A673 (cell line): ENCODE results near the gene SETD1A. TPM values are rescaled to one million over a fixed set of nuclear protein-coding genes. Genes with fewer than 3 reads are reported as not detected.
A peak's percentile ranks its signal among the peaks of the same experiment; 100 is the strongest.

ENCODE experiments used
- BruUV-seq: library from RNA; stranded (reverse); fragments of 400-500 nt; replicated peaks from 2 replicates; lab custom pipeline; 2021; lab: Mats Ljungman, UMichigan
- CTCF ChIA-PET: fragments of 300-600 bp; sonication (Branson Sonifier 250); formaldehyde crosslinking; loops from one replicate; lab custom pipeline; 2022; ENCODE audit warnings: antibody characterized with exemption; lab: Charles Lee
- POLR2A ChIA-PET: fragments of 300-600 bp; sonication (Branson Sonifier 250); formaldehyde crosslinking; loops from one replicate; lab custom pipeline; 2022; ENCODE audit warnings: antibody characterized with exemption; ENCODE audit not compliant: low non-redundant PET; lab: Charles Lee
- DNase-seq: peaks from one replicate; pipeline ENCODE4 v3.0.0-alpha.2; 2015; ENCODE audit warnings: low spot score
- H3K27ac ChIP-seq: fragments of 200-600 bp; sonication (generic); 2 replicates; pipeline ENCODE4 v1.5.1; 2016; ENCODE audit warnings: mixed run types, low read depth, mild to moderate bottlenecking, mixed read lengths, antibody characterized with exemption, low read length; ENCODE audit not compliant: poor library complexity, severe bottlenecking
- H3K27me3 ChIP-seq: fragments of 200-600 bp; sonication (generic); replicated peaks from 2 replicates; pipeline ENCODE4 v1.6.1; 2017; ENCODE audit warnings: mixed run types, low read depth, mild to moderate bottlenecking, mixed read lengths, antibody characterized with exemption, low read length; ENCODE audit not compliant: insufficient read depth, poor library complexity
- H3K36me3 ChIP-seq: fragments of 200-600 bp; sonication (generic); 2 replicates; pipeline ENCODE4 v1.6.1; 2016; ENCODE audit warnings: mixed run types, mild to moderate bottlenecking, mixed read lengths, antibody characterized with exemption, low read length; ENCODE audit not compliant: insufficient read depth, poor library complexity, severe bottlenecking
- H3K4me1 ChIP-seq: fragments of 200-600 bp; sonication (generic); 2 replicates; pipeline ENCODE4 v1.6.1; 2017; ENCODE audit warnings: mixed run types, mild to moderate bottlenecking, mixed read lengths, antibody characterized with exemption, low read length; ENCODE audit not compliant: insufficient read depth, poor library complexity, severe bottlenecking
- H3K4me3 ChIP-seq: fragments of 200-600 bp; sonication (generic); 2 replicates; pipeline ENCODE4 v1.5.1; 2016; ENCODE audit warnings: low read depth, mixed run types, mild to moderate bottlenecking, mixed read lengths, low read length; ENCODE audit not compliant: poor library complexity, severe bottlenecking
- H3K9me3 ChIP-seq: fragments of 200-600 bp; sonication (generic); 2 replicates; pipeline ENCODE4 v1.6.1; 2016; ENCODE audit warnings: mixed run types, low read depth, mild to moderate bottlenecking, mixed read lengths, antibody characterized with exemption, low read length; ENCODE audit not compliant: poor library complexity, severe bottlenecking
- CTCF ChIP-seq: fragments of 300-800, 200-600 bp; sonication (generic); conservative IDR thresholded peaks from 2 replicates; pipeline ENCODE4 v1.5.1; 2017; ENCODE audit warnings: low read depth, mild to moderate bottlenecking, antibody characterized with exemption, low read length, moderate library complexity, mixed read lengths
- EZH2 ChIP-seq: fragments of 200-600 bp; sonication (generic); IDR thresholded peaks from 2 replicates; pipeline ENCODE4 v1.6.1; 2017; ENCODE audit warnings: borderline replicate concordance, low read depth, mild to moderate bottlenecking, mixed read lengths, antibody characterized with exemption, low read length; ENCODE audit not compliant: poor library complexity, severe bottlenecking
- intact Hi-C: fragments of 100-400 bp; cut with micrococcal nuclease; formaldehyde crosslinking; loops from one replicate; pipeline ENCODE4 v1.10.0; 2022; ENCODE audit not compliant: unreplicated experiment
- total RNA-seq: library from RNA; stranded (reverse); gene quantifications from 2 replicates; pipeline ENCODE4 v1.2.3, GENCODE V29; 2021

The SETD1A gene
- total RNA-seq, 1 experiment from 2014 or later: 31.4 TPM

- TF ChIP-seq CTCF (no peak), EZH2 (no peak)
- H3K27ac ChIP-seq: peak overlapping the region; percentile 93
- H3K27me3 ChIP-seq: no peaks in the 10 kb centered on the region
- H3K4me3 ChIP-seq: peak overlapping the region; percentile 64
- peaks cover 14% of the 10 kb centered on the region for H3K4me1 ChIP-seq
- H3K9me3 ChIP-seq: no peaks in the 10 kb centered on the region
- DNase-seq: no peak
- no TSS peak for BruUV-seq
- ChIA-PET CTCF (interaction anchor here (0.6 kb wide), 2 partner anchors 14 to 232 kb away, joined by 3 to 9 read pairs; no protein-coding TSS in a partner anchor), POLR2A (interaction anchor here (0.7 kb wide), 1 partner anchor 363 kb away, joined by 9 read pairs; no protein-coding TSS in a partner anchor)
- intact Hi-C loops: loop anchor here (5.0 kb wide), 2 partner anchors 147 to 177 kb away; partner anchors contain the start of gene PHKG2
- no peaks in the 10 kb centered on the region for H3K36me3 ChIP-seq
Measured at GRCh38 chr16:30924076-30924912, 33.3 kb upstream of the SETD1A start.

GRCh38 chr16:30924913-30925631, 32.5 kb upstream of the SETD1A start:
- H3K9me3 ChIP-seq: no peaks in the 10 kb centered on the region
- H3K36me3 ChIP-seq: peaks cover 3% of the 10 kb centered on the region
- peak overlapping the region; percentile 64 for H3K4me3 ChIP-seq
- TF ChIP-seq EZH2: no peak
- no peak for TF ChIP-seq CTCF
- TSS peak; percentile 23 for BruUV-seq
- POLR2A ChIA-PET: no interaction called here
- H3K27me3 ChIP-seq: no peaks in the 10 kb centered on the region
- peak overlapping the region; percentile 93 for H3K27ac ChIP-seq
- intact Hi-C loops: loop anchor here (5.0 kb wide), 2 partner anchors 148 to 178 kb away; partner anchors contain the start of gene PHKG2
- CTCF ChIA-PET: no interaction called here
- DNase-seq: no peak
- H3K4me1 ChIP-seq: peaks cover 14% of the 10 kb centered on the region

- CTCF ChIA-PET: no interaction called here
Measured at GRCh38 chr16:30925632-30925987, 31.9 kb upstream of the SETD1A start.

More at GRCh38 chr16:30925632-30925987, 31.9 kb upstream of the SETD1A start:
- TF ChIP-seq EZH2 (no peak), CTCF (no peak)
- intact Hi-C loops: no loop called here
- BruUV-seq: no TSS peak
- no peaks in the 10 kb centered on the region for H3K9me3 ChIP-seq
- peaks cover 9% of the 10 kb centered on the region for H3K36me3 ChIP-seq
- no peaks in the 10 kb centered on the region for H3K27me3 ChIP-seq
- H3K4me1 ChIP-seq: peaks cover 14% of the 10 kb centered on the region
- no peak for DNase-seq
- H3K27ac ChIP-seq: no peak overlapping the region
- POLR2A ChIA-PET: no interaction called here
- H3K4me3 ChIP-seq: no peak overlapping the region
